ENCODE measurements around the gene HIRA. TPM values are rescaled to one million over a fixed set of nuclear protein-coding genes. Genes with fewer than 3 reads are reported as not detected.

HIRA gene
- polyA plus RNA-seq, 2 of the 4 experiments (the other 2 are of a cell fraction), result 12.3 to 16.6 TPM

- Histone ChIP-seq H3K4me3 (no peak overlapping the region), H3K9me3 (no peaks in the 10 kb centered on the region), H3K27ac (no peak overlapping the region), H3K4me1 (no peaks in the 10 kb centered on the region), H3K4me2 (no peak overlapping the region)
- POLR2A ChIA-PET, result no interaction called here
- TF ChIP-seq ESRRA (IDR thresholded peaks at IDR 0.05; ENCODE audit: borderline replicate concordance, low read length) (no peak), MAZ (IDR thresholded peaks at IDR 0.05; ENCODE audit: borderline replicate concordance, low read depth, low read length) (no peak), HOXA7 (CRISPR knock-in tag; IDR thresholded peaks at IDR 0.05) (no peak), EP300 (IDR thresholded peaks at IDR 0.05) (no peak), EHF (CRISPR knock-in tag; IDR thresholded peaks at IDR 0.05) (no peak), RAD21 (conservative IDR thresholded peaks at IDR 0.05 in 1 of 2, IDR thresholded peaks at IDR 0.05 in 1 of 2) (no peak), FOSB (CRISPR knock-in tag; IDR thresholded peaks at IDR 0.05) (no peak), JUNB (IDR thresholded peaks at IDR 0.05) (no peak), FOXS1 (CRISPR knock-in tag; IDR thresholded peaks at IDR 0.05) (no peak), CHD2 (IDR thresholded peaks at IDR 0.05; ENCODE audit: low read length, partially characterized antibody) (no peak), MYC (IDR thresholded peaks at IDR 0.05; ENCODE audit: borderline replicate concordance, low read length) (no peak)
- ATAC-seq (no peak), FAIRE-seq (no peak), DNase-seq (ENCODE audit: low read depth in 1 of 2, low spot score in 1 of 2) (no peak)
- 96% methylated on average over 1 of the region's 1 CpG for WGBS (ENCODE audit: missing lambda C conversion rate)
- CTCF ChIA-PET, result interaction anchor here (0.6 to 0.9 kb wide), 2 partner anchors 10 to 16 kb away, joined by 3 read pairs; no protein-coding TSS in a partner anchor
Measured at GRCh38 chr22:19463008-19463407, 31.5 kb upstream of the HIRA start.

GRCh38 chr22:19461506-19461905 lies 30.0 kb upstream of the HIRA start:
- FAIRE-seq, result no peak
- ChIA-PET POLR2A (interaction anchor here (1.3 kb wide), 1 partner anchor 14 kb away, joined by 3 read pairs; the partner anchor contains the start of gene C22orf39), CTCF (no interaction called here)
- H3K9me3 ChIP-seq, result no peaks in the 10 kb centered on the region
- no peak overlapping the region for H3K27ac ChIP-seq
- no peak overlapping the region for H3K4me3 ChIP-seq
- TF ChIP-seq CHD2 (IDR thresholded peaks at IDR 0.05; ENCODE audit: low read length, partially characterized antibody), result no peak
- no peak for TF ChIP-seq RFX5 (IDR thresholded peaks at IDR 0.05)
- no peak for TF ChIP-seq EP300 (IDR thresholded peaks at IDR 0.05)
- TF ChIP-seq KDM1A (IDR thresholded peaks at IDR 0.05; ENCODE audit: low read depth), result no peak
- no peak for TF ChIP-seq HOXB5 (CRISPR knock-in tag; IDR thresholded peaks at IDR 0.05)
- no peak for TF ChIP-seq SREBF2 (IDR thresholded peaks at IDR 0.05)
- TF ChIP-seq, protein P1, sequence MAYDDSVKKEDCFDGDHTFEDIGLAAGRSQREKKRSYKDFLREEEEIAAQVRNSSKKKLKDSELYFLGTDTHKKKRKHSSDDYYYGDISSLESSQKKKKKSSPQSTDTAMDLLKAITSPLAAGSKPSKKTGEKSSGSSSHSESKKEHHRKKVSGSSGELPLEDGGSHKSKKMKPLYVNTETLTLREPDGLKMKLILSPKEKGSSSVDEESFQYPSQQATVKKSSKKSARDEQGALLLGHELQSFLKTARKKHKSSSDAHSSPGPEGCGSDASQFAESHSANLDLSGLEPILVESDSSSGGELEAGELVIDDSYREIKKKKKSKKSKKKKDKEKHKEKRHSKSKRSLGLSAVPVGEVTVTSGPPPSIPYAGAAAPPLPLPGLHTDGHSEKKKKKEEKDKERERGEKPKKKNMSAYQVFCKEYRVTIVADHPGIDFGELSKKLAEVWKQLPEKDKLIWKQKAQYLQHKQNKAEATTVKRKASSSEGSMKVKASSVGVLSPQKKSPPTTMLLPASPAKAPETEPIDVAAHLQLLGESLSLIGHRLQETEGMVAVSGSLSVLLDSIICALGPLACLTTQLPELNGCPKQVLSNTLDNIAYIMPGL (CRISPR knock-in tag; IDR thresholded peaks at IDR 0.05; ENCODE audit: borderline replicate concordance), result no peak
- no peak for TF ChIP-seq PHF8 (IDR thresholded peaks at IDR 0.05; ENCODE audit: borderline replicate concordance, low read depth)
- TF ChIP-seq, protein P2, sequence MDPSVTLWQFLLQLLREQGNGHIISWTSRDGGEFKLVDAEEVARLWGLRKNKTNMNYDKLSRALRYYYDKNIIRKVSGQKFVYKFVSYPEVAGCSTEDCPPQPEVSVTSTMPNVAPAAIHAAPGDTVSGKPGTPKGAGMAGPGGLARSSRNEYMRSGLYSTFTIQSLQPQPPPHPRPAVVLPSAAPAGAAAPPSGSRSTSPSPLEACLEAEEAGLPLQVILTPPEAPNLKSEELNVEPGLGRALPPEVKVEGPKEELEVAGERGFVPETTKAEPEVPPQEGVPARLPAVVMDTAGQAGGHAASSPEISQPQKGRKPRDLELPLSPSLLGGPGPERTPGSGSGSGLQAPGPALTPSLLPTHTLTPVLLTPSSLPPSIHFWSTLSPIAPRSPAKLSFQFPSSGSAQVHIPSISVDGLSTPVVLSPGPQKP (IDR thresholded peaks at IDR 0.05; ENCODE audit: low read depth, low read length), result no peak
- no peak for TF ChIP-seq CBX2 (IDR thresholded peaks at IDR 0.05; ENCODE audit: borderline replicate concordance, low read depth)
- TF ChIP-seq CEBPB (IDR thresholded peaks at IDR 0.05), result no peak
- TF ChIP-seq BCL3 (IDR thresholded peaks at IDR 0.05), result no peak
- no peak for TF ChIP-seq FOSB (CRISPR knock-in tag; IDR thresholded peaks at IDR 0.05)
- TF ChIP-seq SMC3 (IDR thresholded peaks at IDR 0.05), result no peak
- WGBS (ENCODE audit: missing lambda C conversion rate), result 95% methylated on average over 1 of the region's 1 CpG
- no peak for ATAC-seq
- H3K4me2 ChIP-seq, result no peak overlapping the region
- H3K4me1 ChIP-seq, result no peaks in the 10 kb centered on the region
- DNase-seq (ENCODE audit: low read depth in 1 of 2, low spot score in 1 of 2), result no peak

Data from A549 (cell line).